Fibroblast of lung (primary cell): Measurements from ENCODE around the gene ZNF512. TPM values are rescaled to one million over a fixed set of nuclear protein-coding genes. Genes with fewer than 3 reads are reported as not detected.
A peak's percentile ranks its signal among the peaks of the same experiment; 100 is the strongest.

Experiments used
- DNase-seq, 2 donors: peaks; one replicate each; pipeline versions ENCODE4 v3.0.0 to v3.0.0-alpha.2; 2010; ENCODE audit warnings: low read depth in 2 of 2
- H2AFZ ChIP-seq: 2 replicates; pipeline ENCODE4 v1.5.1; 2012; ENCODE audit warnings: low read length, control low read depth, inconsistent platforms
- H3K27ac ChIP-seq: 2 replicates; pipeline ENCODE4 v1.5.1; 2011; ENCODE audit warnings: low read length, control low read depth; ENCODE audit not compliant: insufficient read depth
- H3K27me3 ChIP-seq: 2 replicates; pipeline ENCODE4 v1.5.1; 2011; ENCODE audit warnings: mild to moderate bottlenecking, low read length; ENCODE audit not compliant: control insufficient read depth, insufficient read depth
- H3K36me3 ChIP-seq: 2 replicates; pipeline ENCODE4 v1.5.1; 2011; ENCODE audit warnings: low read length; ENCODE audit not compliant: control insufficient read depth, insufficient read depth
- H3K4me1 ChIP-seq: 2 replicates; pipeline ENCODE4 v1.5.1; 2011; ENCODE audit warnings: low read length; ENCODE audit not compliant: control insufficient read depth, insufficient read depth; ENCODE audit errors: extremely low read depth
- H3K4me2 ChIP-seq: 2 replicates; pipeline ENCODE4 v1.5.1; 2011; ENCODE audit warnings: low read length, control low read depth; ENCODE audit not compliant: insufficient read depth; ENCODE audit errors: extremely low read depth
- H3K4me3 ChIP-seq, 4 experiments: fragments of 200-600 bp in 1 of 4; sonication (generic) in 1 of 4; replicated peaks in 1 of 4; 2 replicates each; pipeline ENCODE4 v1.5.1; 2011 to 2016; ENCODE audit warnings: low read length in 4 of 4, low read depth in 3 of 4, mild to moderate bottlenecking in 3 of 4, control low read depth in 2 of 4, inconsistent platforms in 1 of 4, mixed read lengths in 1 of 4; ENCODE audit not compliant: insufficient read depth in 1 of 4; ENCODE audit errors: control extremely low read depth in 1 of 4
- H3K79me2 ChIP-seq: 2 replicates; pipeline ENCODE4 v1.5.1; 2012; ENCODE audit warnings: mild to moderate bottlenecking, low read length, inconsistent platforms; ENCODE audit not compliant: control insufficient read depth, insufficient read depth
- H3K9ac ChIP-seq: 2 replicates; pipeline ENCODE4 v1.5.1; 2011; ENCODE audit warnings: mild to moderate bottlenecking, low read length, control low read depth; ENCODE audit not compliant: insufficient read depth
- H3K9me3 ChIP-seq: 2 replicates; pipeline ENCODE4 v1.5.1; 2012; ENCODE audit warnings: low read depth, low read length; ENCODE audit not compliant: control insufficient read depth, insufficient read depth
- H4K20me1 ChIP-seq: 2 replicates; pipeline ENCODE4 v1.5.1; 2011; ENCODE audit warnings: low read length; ENCODE audit not compliant: control insufficient read depth, insufficient read depth; ENCODE audit errors: extremely low read depth
- EZH2 ChIP-seq: IDR thresholded peaks from 2 replicates; pipeline ENCODE4 v1.5.1; 2012; ENCODE audit warnings: low read length, control low read depth, mild to moderate bottlenecking; ENCODE audit errors: missing control alignments
- polyA plus RNA-seq, 2 donors: library from polyadenylated mRNA; depleted of rRNA in 1 of 2; stranded (reverse) in 1 of 2; unstranded in 1 of 2; fragments of >200 nt; gene quantifications; 2 replicates each; pipeline ENCODE4 v1.2.1, GENCODE V29; 2011 to 2012; ENCODE audit warnings: missing spikeins in 1 of 2
- total RNA-seq: library from RNA; depleted of rRNA; stranded (reverse); fragments of >200 nt; gene quantifications from 2 replicates; pipeline ENCODE4 v1.2.1, GENCODE V29; 2014
- TF ChIP-seq, protein P1 (sequence below), 2 donors: IDR thresholded peaks in 1 of 2; conservative IDR thresholded peaks in 1 of 2; 1 replicate in 1 of 2; 2 replicates in 1 of 2; pipeline ENCODE4 v1.5.1; 2011 to 2012; ENCODE audit warnings: low read length in 2 of 2, control low read depth in 1 of 2, inconsistent platforms in 1 of 2, low read depth in 1 of 2, mild to moderate bottlenecking in 1 of 2

ZNF512 gene
- total and polyA plus RNA-seq, 2 donors (not counting 1 experiment from before 2014, with no cell fraction given): 23.6 to 36.6 TPM

DNA sequence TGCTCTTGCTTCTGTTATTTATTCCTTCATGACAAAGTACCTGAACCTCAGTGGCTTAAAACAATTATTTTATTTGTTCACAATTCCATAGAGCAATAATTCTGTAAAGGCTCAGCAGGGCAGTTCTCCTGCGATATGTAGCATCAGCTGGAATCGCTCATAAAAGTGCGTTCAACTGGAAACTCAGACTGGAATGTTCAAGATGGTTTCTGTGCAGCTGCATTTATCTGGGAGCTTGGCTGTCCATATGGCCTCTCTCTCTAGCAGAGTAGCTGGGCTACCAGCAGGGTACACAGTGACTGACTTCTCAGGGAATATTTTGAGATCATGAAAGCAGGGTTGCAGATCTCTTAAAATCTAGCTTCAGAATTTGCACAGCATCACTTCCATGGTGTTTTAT is 32.5 kb downstream of the ZNF512 start:
- no peaks in the 10 kb centered on the region for H3K9me3 ChIP-seq
- H3K36me3 ChIP-seq: peaks cover 8% of the 10 kb centered on the region
- H3K4me1 ChIP-seq: no peaks in the 10 kb centered on the region
- no peak overlapping the region for H3K9ac ChIP-seq
- H3K4me3 ChIP-seq: no peak overlapping the region
- H4K20me1 ChIP-seq: no peaks in the 10 kb centered on the region
- no peaks in the 10 kb centered on the region for H3K79me2 ChIP-seq
- H3K27ac ChIP-seq: no peak overlapping the region
- TF ChIP-seq, protein P1, sequence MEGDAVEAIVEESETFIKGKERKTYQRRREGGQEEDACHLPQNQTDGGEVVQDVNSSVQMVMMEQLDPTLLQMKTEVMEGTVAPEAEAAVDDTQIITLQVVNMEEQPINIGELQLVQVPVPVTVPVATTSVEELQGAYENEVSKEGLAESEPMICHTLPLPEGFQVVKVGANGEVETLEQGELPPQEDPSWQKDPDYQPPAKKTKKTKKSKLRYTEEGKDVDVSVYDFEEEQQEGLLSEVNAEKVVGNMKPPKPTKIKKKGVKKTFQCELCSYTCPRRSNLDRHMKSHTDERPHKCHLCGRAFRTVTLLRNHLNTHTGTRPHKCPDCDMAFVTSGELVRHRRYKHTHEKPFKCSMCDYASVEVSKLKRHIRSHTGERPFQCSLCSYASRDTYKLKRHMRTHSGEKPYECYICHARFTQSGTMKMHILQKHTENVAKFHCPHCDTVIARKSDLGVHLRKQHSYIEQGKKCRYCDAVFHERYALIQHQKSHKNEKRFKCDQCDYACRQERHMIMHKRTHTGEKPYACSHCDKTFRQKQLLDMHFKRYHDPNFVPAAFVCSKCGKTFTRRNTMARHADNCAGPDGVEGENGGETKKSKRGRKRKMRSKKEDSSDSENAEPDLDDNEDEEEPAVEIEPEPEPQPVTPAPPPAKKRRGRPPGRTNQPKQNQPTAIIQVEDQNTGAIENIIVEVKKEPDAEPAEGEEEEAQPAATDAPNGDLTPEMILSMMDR (conservative IDR thresholded peaks at IDR 0.05 in 1 of 2, IDR thresholded peaks at IDR 0.05 in 1 of 2; ENCODE audit: low read depth in 1 of 2, low read length in 2 of 2): no peak
- no peak for TF ChIP-seq EZH2
- DNase-seq: peak in 1 of 2 donors; percentile 17
- no peak overlapping the region for H3K4me2 ChIP-seq
- no peaks in the 10 kb centered on the region for H3K27me3 ChIP-seq
- no peak overlapping the region for H2AFZ ChIP-seq

DNA sequence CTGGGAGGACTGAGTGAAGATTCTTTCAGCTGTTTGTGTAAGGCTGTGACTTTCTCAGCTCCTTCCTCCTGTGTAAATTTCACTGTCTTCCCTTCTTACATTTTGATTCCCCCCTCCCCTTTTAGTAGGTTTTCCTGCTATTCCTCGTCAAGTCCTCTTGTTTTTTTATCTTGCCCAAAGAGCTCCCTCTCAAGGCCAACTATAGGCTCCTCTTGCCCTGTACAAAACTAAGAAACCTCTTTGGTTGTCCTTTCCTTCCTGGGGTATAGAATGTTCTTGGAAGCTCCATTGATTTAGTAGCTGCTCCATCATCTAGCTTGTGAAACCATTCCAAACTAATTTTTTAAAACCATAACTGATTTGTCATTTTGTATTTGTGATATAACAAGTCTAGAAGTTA is 38.7 kb downstream of the ZNF512 start:
- no peak for TF ChIP-seq EZH2
- TF ChIP-seq, protein P1 (conservative IDR thresholded peaks at IDR 0.05 in 1 of 2, IDR thresholded peaks at IDR 0.05 in 1 of 2; ENCODE audit: low read depth in 1 of 2, low read length in 2 of 2): peak in 1 of 2 donors; percentile 20
- no peaks in the 10 kb centered on the region for H3K4me1 ChIP-seq
- DNase-seq: no peak
- no peaks in the 10 kb centered on the region for H3K9me3 ChIP-seq
- no peaks in the 10 kb centered on the region for H4K20me1 ChIP-seq
- H3K4me3 ChIP-seq: no peak overlapping the region
- no peaks in the 10 kb centered on the region for H3K79me2 ChIP-seq
- H3K9ac ChIP-seq: no peak overlapping the region
- peaks cover 4% of the 10 kb centered on the region for H3K36me3 ChIP-seq
- no peak overlapping the region for H2AFZ ChIP-seq
- no peaks in the 10 kb centered on the region for H3K27me3 ChIP-seq
- H3K4me2 ChIP-seq: no peak overlapping the region
- no peak overlapping the region for H3K27ac ChIP-seq

DNA sequence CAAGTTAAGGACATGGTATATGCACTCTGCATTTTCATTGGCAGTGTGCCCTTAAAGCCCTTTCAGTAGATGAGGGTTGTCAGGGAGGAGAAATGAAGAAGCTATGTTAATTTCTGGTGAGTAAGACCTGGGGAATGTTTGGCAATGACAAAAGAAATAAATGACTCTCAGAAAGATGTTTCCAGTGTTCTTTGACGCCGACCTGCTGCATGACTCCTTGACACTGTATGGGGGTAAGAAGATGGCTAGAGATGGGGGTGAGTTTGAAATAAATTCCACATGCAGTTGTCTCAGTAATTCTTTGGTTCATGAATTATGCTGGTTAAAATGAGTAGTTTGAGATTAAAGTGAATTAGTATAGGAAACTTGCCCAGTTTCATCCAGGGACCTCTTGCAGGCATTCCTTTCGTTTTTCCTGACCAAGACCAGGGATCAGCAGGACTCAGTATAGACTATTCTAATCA is 40.1 kb downstream of the ZNF512 start:
- DNase-seq: peak; percentile 72 to 98
- Histone ChIP-seq H3K79me2 (no peaks in the 10 kb centered on the region), H3K27ac (no peak overlapping the region)

More for the DNA sequence above, 40.1 kb downstream of the ZNF512 start:
- Histone ChIP-seq H3K36me3 (no peaks in the 10 kb centered on the region), H3K27me3 (no peaks in the 10 kb centered on the region), H3K9ac (no peak overlapping the region), H3K4me3 (no peak overlapping the region), H2AFZ (no peak overlapping the region), H3K4me1 (no peaks in the 10 kb centered on the region), H4K20me1 (no peaks in the 10 kb centered on the region), H3K4me2 (no peak overlapping the region), H3K9me3 (no peaks in the 10 kb centered on the region)
- TF ChIP-seq EZH2: no peak
- TF ChIP-seq, protein P1 (conservative IDR thresholded peaks at IDR 0.05 in 1 of 2, IDR thresholded peaks at IDR 0.05 in 1 of 2; ENCODE audit: low read depth in 1 of 2, low read length in 2 of 2): no peak
